SH-SY5Y (cell line): ENCODE results near the gene ADRA2C.

ENCODE experiments used
- GATA2 ChIP-seq: IDR thresholded peaks from 2 replicates; pipeline ENCODE4 v1.6.1; 2011; ENCODE audit warnings: mild to moderate bottlenecking, low read depth, low read length
- GATA3 ChIP-seq: IDR thresholded peaks from 2 replicates; pipeline ENCODE4 v1.6.1; 2011; ENCODE audit warnings: low read depth, mild to moderate bottlenecking, low read length, moderate library complexity

Gene ADRA2C

GRCh38 chr4:3745886-3746656, 20.1 kb upstream of the ADRA2C start:
- TF ChIP-seq GATA2 (no peak), GATA3 (no peak)

DNA sequence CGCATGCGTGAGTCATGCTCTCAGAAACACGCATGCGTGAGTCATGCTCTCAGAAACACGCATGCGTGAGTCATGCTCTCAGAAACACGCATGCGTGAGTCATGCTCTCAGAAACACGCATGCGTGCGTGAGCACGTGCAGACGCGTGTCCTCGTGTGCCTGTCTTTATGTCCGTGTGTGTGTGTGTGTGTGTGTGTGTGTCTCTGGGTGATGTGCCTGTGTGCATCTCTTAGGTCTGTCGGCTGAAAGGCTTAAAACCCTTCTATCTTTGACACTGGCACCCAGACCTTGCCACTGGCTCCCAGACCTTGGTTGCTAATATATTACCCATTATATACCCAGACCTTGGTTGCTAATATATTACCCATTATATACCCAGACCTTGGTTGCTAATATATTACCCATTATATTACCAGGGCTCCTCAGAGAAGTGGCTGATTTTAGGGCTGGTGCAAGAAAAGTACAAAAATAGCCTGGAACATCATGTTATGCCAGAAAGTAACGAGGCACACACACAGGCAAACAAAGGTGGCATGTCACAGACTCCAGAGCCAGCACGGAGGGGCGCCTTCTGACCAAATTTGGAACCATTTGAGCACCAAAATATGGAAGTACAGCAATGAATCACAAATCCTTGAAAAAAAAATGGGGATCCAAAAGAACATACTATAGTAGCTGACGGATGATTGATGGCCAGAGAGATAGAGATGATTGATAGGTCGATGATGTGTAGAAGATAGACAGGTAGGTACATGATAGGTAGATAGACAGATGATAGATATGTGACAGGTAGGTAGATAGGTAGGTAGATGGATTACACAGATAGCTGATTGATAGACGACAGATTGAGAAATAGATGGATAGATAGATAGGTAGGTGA, 19.2 kb upstream of the ADRA2C start:
- TF ChIP-seq GATA3 = no peak
- no peak for TF ChIP-seq GATA2

- TF ChIP-seq GATA2 = no peak
- TF ChIP-seq GATA3 = no peak
These were observed 18.6 kb upstream of the ADRA2C start for GRCh38 chr4:3747581-3747904.

DNA sequence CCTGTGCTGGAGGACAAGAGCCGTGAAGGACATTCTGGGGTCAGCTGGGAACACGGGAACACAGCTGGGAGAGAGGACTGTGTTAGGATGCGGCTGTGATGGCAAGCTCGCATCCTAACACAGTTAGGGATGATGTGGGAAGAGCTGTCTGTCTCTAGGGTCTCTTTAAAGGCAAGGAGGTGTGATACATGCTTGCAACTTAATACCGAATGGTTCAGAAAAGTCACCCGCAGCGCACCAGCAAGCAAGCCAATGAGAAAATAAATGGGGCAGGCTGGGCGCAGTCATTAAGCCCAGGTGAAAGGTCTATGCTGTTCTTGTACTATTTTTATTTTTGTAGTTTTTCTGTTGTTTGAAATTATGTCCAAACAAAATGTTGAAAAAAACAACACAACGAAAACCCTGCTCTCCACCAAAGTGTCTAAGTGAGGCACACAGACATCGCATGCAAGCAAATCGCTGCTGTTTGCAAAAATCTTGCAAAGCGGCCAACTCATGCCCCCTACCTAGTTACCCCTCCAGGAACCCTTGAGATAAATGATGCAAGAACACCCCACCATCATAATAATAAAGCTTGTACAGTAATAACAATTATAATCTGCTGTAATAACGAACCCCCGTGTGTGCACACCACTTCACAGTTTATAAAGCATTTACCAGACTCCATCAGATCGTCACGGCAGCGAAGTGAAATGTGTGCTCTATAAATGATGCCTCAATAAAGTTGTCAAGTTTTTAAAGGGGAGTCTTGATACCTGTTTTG, 17.9 kb upstream of the ADRA2C start:
- no peak for TF ChIP-seq GATA3
- no peak for TF ChIP-seq GATA2

DNA sequence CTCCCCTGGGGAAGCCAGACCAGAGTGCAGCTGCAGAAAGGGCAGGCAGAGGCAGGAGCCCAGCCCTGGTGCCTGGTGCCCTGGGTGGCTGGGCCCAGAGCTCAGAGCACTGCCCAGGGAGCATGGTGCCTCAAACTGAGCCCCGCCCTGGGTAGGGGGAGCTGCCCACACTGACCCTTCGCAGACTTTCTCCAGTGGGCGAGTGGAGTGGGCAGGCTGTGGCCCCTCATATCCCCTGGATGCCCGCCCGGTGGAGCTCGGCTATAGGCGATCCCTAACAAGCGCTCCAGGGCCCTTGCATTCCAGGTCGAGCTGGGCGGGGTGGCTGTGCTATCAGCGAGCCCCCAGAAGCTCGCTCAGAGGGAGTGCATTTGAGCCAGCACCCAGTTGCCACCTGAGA, 17.1 kb upstream of the ADRA2C start:
- TF ChIP-seq GATA2 (no peak), GATA3 (no peak)

DNA sequence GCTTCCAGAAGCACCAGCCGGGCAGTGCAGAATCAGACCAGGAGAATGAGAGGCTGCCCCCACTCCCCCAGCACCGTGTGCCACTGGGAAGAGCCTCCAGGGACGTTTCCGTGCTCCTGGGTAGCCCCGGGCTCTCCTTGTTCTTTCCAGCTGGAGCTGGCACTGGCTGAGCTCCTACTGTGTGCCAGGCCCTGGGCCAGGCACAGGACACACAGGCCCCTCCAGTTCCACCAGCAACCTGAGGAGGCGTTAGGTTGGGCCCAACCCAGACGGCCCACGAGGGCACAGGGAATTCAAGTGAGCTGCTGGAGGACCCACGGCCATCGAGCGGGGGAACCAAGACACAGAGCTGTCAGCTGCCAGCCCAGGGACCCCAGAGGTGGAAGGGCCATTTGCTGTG, 15.9 kb upstream of the ADRA2C start:
- TF ChIP-seq GATA2 = no peak
- TF ChIP-seq GATA3 = no peak

DNA sequence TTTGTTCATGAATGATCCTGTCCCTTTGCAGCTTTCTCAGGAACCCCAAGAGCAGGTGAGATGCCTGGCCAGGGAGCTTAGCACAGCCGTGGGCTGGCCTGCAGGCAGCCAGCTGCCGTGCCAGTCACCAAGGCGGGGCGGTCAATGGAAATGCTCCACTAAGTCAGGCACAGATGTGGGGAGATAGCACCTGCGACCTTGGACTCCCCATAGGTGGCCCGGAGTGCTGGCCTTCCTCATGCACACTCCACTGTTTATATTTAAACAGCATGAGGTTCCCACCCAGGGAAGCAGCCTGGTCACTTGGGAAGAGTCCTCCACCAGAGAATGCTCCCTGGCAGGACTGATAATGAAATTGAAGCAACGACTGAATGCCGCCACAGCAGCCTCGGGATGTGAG, 14.2 kb upstream of the ADRA2C start:
- no peak for TF ChIP-seq GATA3
- TF ChIP-seq GATA2 = no peak

DNA sequence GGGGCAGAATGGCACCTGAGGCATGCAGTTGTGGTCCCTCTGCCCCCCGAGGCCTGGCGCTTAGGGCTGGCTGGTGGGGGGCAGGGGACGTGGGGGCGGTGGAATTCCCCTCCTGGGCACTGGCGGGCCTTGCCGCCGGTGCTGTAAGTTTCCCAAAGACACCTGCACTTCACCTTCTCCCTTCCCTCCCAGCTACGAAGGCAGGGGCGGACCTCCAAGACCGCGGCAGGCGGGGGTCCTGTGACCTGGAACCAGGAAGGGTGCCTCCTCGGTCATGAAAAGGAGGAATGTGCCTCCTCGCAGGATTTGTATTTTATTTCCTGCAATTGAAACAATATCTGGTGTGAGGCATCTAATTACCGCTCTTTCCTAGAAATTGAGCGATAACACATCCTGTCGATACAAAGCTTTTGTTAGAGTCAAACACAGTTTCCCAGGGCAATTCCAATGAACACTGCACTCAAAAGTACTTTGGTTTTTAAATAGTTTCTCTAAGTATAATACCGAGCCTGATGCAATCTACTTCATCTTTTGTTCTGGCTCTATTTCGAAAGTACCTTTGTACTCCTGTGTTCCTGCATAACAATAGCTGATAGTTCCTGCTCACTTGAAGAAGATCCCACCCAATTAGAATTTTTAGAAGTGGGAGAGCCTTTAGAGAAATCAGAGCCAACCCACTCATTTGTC, 12.3 kb upstream of the ADRA2C start:
- TF ChIP-seq GATA2 (no peak), GATA3 (no peak)

DNA sequence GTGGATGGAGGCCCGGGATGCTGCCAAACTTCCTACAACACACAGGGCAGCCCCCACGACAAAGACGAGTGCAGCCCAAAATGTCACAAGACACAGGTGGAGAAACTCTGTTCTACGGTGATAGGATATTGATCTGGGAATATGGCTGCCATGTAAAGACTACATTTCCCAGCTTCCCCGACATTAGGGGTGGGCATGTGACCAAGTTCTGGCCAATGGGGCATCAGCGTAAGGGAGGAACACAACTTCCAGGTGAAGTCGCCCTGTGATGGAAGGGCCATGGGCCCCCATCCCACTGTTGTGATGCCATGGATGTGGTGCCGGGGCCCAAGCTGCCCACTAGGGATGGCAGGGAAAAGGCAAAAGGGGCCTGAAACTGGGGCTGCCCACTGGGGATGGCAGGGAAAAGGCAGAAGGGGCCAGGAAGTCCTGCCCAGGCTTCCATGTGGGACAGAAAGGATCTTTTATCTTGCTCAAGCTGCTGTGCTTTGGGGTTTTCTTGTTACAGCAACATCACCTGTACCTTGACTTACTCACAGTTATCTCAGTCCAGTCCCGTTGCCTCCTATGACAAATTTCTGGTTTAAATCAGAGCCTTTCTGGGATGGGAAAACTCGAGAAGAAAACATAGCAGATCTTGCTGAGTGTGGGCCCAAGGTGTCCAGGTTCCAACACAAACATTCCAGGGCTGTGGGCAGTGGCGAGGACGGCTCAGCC, 9.7 kb upstream of the ADRA2C start:
- TF ChIP-seq GATA3 (no peak), GATA2 (no peak)

GRCh38 chr4:3759236-3759635, 6.9 kb upstream of the ADRA2C start:
- TF ChIP-seq GATA3 = no peak

- TF ChIP-seq GATA3 (no peak), GATA2 (no peak)
These were observed 5.8 kb upstream of the ADRA2C start for GRCh38 chr4:3760346-3760745.

GRCh38 chr4:3760841-3761240, 5.3 kb upstream of the ADRA2C start:
- TF ChIP-seq GATA3 (no peak), GATA2 (no peak)

DNA sequence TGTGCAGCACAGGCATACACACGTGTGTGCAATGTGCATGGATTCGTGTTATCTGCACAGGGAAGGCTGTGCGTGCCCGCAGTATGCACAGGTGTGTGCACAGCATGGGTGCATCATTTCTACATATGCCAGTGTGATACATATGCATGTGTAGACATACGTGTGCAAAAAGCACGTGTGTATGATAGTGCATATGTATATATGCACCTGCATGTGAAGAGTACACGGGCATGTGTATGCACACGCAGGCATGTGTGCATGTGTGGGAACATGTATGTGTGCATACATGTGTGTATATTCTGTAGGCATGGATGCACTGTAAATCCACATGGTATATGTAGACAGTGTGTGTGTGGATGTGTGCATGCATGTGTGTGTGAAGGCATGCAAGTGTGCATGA, 3.9 kb upstream of the ADRA2C start:
- no peak for TF ChIP-seq GATA2
- no peak for TF ChIP-seq GATA3

DNA sequence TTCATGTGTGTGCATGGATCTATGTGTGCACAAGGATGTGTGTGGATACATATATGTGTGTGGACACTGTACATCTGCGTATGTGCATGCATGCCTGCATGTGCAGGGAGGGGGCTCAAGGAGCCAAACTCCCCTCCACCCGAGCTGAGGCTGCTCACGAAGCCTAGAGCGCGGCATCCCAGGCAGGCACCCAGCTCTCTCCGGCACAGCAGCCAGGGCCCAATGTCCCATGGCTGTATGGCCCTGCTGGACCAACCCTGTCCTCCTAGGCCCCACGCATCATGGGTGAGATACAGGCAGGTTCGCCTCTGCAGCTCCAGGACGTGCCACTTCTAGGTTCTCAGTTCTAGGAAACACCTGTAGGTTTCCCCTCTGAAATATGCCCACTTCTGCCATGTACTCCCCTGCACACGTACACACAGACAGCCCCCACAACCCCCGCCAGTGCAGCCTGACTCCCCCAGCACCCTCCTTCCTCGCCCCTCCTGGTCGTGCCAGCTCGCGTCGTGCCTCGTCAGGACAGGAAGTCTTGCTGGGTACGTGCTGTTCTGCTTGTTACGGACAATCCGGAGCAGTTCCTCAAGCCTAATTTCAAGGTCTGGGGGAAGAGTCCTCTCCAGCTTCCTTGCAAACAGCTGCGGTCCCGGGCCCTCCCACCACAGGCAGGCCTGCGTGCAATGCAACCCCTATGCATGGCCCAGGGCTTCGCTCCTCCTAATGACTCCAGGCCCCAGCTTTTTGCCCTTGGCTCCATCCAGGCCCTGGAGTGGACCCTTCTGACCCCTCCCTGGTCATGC, 3.2 kb upstream of the ADRA2C start:
- TF ChIP-seq GATA2 (no peak), GATA3 (no peak)
